ENCODE results near the gene CCR5.

Gene CCR5

GRCh38 chr3:46411271-46411670 is 40.5 kb downstream of the CCR5 start:
- Histone ChIP-seq H3K27me3 (ENCODE audit: insufficient read depth, low read depth, severe bottlenecking) (peaks cover 59% of the 10 kb centered on the region), H3K36me3 (no peaks in the 10 kb centered on the region), H3K4me3 (ENCODE audit: low read depth, low read length) (no peak overlapping the region), H3K9me3 (ENCODE audit: severe bottlenecking) (no peaks in the 10 kb centered on the region), H3K27ac (no peak overlapping the region)
- no peak for DNase-seq
- no peak for TF ChIP-seq CTCF (IDR thresholded peaks at IDR 0.05; ENCODE audit: low read depth, low read length)

- no peak overlapping the region for H3K27ac ChIP-seq
- H3K36me3 ChIP-seq = no peaks in the 10 kb centered on the region
Measured at GRCh38 chr3:46412786-46413298, 42.1 kb downstream of the CCR5 start.

GRCh38 chr3:46413951-46414350 is 43.2 kb downstream of the CCR5 start:
- Histone ChIP-seq H3K27ac (no peak overlapping the region), H3K4me3 (ENCODE audit: low read depth, low read length) (no peak overlapping the region), H3K27me3 (ENCODE audit: insufficient read depth, low read depth, severe bottlenecking) (peaks cover 36% of the 10 kb centered on the region), H3K9me3 (ENCODE audit: severe bottlenecking) (no peaks in the 10 kb centered on the region), H3K36me3 (no peaks in the 10 kb centered on the region)
- no peak for TF ChIP-seq CTCF (IDR thresholded peaks at IDR 0.05; ENCODE audit: low read depth, low read length)
- no peak for DNase-seq

More at GRCh38 chr3:46412786-46413298, 42.1 kb downstream of the CCR5 start:
- H3K4me3 ChIP-seq (ENCODE audit: low read depth, low read length) = no peak overlapping the region
- TF ChIP-seq CTCF (IDR thresholded peaks at IDR 0.05; ENCODE audit: low read depth, low read length) = no peak
- peaks cover 47% of the 10 kb centered on the region for H3K27me3 ChIP-seq (ENCODE audit: insufficient read depth, low read depth, severe bottlenecking)
- H3K9me3 ChIP-seq (ENCODE audit: severe bottlenecking) = no peaks in the 10 kb centered on the region
- DNase-seq = no peak

- TF ChIP-seq CTCF (IDR thresholded peaks at IDR 0.05; ENCODE audit: low read depth, low read length) = no peak
- Histone ChIP-seq H3K27ac (no peak overlapping the region), H3K4me3 (ENCODE audit: low read depth, low read length) (no peak overlapping the region), H3K36me3 (no peaks in the 10 kb centered on the region), H3K27me3 (ENCODE audit: insufficient read depth, low read depth, severe bottlenecking) (peaks cover 28% of the 10 kb centered on the region), H3K9me3 (ENCODE audit: severe bottlenecking) (no peaks in the 10 kb centered on the region)
- no peak for DNase-seq
Measured at GRCh38 chr3:46414739-46415138, 44.0 kb downstream of the CCR5 start.

GRCh38 chr3:46416125-46416810 is 45.5 kb downstream of the CCR5 start:
- no peak for TF ChIP-seq CTCF (IDR thresholded peaks at IDR 0.05; ENCODE audit: low read depth, low read length)
- no peak for DNase-seq
- Histone ChIP-seq H3K9me3 (ENCODE audit: severe bottlenecking) (no peaks in the 10 kb centered on the region), H3K36me3 (no peaks in the 10 kb centered on the region), H3K27ac (no peak overlapping the region), H3K4me3 (ENCODE audit: low read depth, low read length) (no peak overlapping the region), H3K27me3 (ENCODE audit: insufficient read depth, low read depth, severe bottlenecking) (peaks cover 31% of the 10 kb centered on the region)

Measured in WERI-Rb-1 (cell line).